ENCODE data around the gene NKAIN2. TPM values are rescaled to one million over a fixed set of nuclear protein-coding genes. Genes with fewer than 3 reads are reported as not detected.

The NKAIN2 gene
- total RNA-seq, 4 donors from 2014 or later = 0.31 to 0.58 (median 0.39) TPM; not detected in 1

- ATAC-seq (peak; percentile 99 to 100), DNase-seq (peak; percentile 30 to 54)
- in situ Hi-C loops (cut with MboI; ENCODE audit: low sequenced_read_pairs in 4 of 4) = no loop called here
- TF ChIP-seq POLR2A (IDR thresholded peaks at IDR 0.05) = no peak
- Histone ChIP-seq H3K4me1 (peaks cover 28 to 30% of the 10 kb centered on the region in 2 donors), H3K27me3 (no peaks in the 10 kb centered on the region), H3K4me3 (peak overlapping the region in 2 of 4 donors; percentile 8 to 28), H3K36me3 (no peaks in the 10 kb centered on the region), H3K27ac (peak overlapping the region; percentile 62 to 76 (median 68)), H3K9me3 (no peaks in the 10 kb centered on the region)
- intact Hi-C loops (cut with DNase I; ENCODE audit: low total_unique reads) = no loop called here
These were observed 198.9 kb downstream of the NKAIN2 start for GRCh38 chr6:124002377-124003081.

- no peak for ATAC-seq
- H3K4me1 ChIP-seq = peaks cover 20 to 28% of the 10 kb centered on the region in 2 donors
- in situ Hi-C loops (cut with MboI; ENCODE audit: low sequenced_read_pairs in 4 of 4) (no loop called here), intact Hi-C loops (cut with DNase I; ENCODE audit: low total_unique reads) (no loop called here)
- H3K27ac ChIP-seq = peak overlapping the region in 1 of 4 donors; percentile 83
- H3K4me3 ChIP-seq = no peak overlapping the region
- no peaks in the 10 kb centered on the region for H3K9me3 ChIP-seq
- DNase-seq = no peak
- TF ChIP-seq, protein P1, sequence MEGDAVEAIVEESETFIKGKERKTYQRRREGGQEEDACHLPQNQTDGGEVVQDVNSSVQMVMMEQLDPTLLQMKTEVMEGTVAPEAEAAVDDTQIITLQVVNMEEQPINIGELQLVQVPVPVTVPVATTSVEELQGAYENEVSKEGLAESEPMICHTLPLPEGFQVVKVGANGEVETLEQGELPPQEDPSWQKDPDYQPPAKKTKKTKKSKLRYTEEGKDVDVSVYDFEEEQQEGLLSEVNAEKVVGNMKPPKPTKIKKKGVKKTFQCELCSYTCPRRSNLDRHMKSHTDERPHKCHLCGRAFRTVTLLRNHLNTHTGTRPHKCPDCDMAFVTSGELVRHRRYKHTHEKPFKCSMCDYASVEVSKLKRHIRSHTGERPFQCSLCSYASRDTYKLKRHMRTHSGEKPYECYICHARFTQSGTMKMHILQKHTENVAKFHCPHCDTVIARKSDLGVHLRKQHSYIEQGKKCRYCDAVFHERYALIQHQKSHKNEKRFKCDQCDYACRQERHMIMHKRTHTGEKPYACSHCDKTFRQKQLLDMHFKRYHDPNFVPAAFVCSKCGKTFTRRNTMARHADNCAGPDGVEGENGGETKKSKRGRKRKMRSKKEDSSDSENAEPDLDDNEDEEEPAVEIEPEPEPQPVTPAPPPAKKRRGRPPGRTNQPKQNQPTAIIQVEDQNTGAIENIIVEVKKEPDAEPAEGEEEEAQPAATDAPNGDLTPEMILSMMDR (IDR thresholded peaks at IDR 0.05 in 4 of 5, conservative IDR thresholded peaks at IDR 0.05 in 1 of 5) = no peak
- no peak for TF ChIP-seq POLR2A (IDR thresholded peaks at IDR 0.05)
- H3K36me3 ChIP-seq = no peaks in the 10 kb centered on the region
- H3K27me3 ChIP-seq = no peaks in the 10 kb centered on the region
These were observed 203.6 kb downstream of the NKAIN2 start for GRCh38 chr6:124007266-124007665.

- peaks cover 10 to 19% of the 10 kb centered on the region in 2 donors for H3K4me1 ChIP-seq
- peak overlapping the region; percentile 49 to 83 (median 66) for H3K27ac ChIP-seq
- ATAC-seq = peak; percentile 63 to 73
- no peaks in the 10 kb centered on the region for H3K9me3 ChIP-seq
- H3K4me3 ChIP-seq = no peak overlapping the region
- no peaks in the 10 kb centered on the region for H3K36me3 ChIP-seq
- intact Hi-C loops (cut with DNase I; ENCODE audit: low total_unique reads) = no loop called here
- in situ Hi-C loops (cut with MboI; ENCODE audit: low sequenced_read_pairs in 4 of 4) = no loop called here
- no peaks in the 10 kb centered on the region for H3K27me3 ChIP-seq
- DNase-seq = peak in 1 of 2 donors; percentile 4
- TF ChIP-seq, protein P1 (IDR thresholded peaks at IDR 0.05 in 4 of 5, conservative IDR thresholded peaks at IDR 0.05 in 1 of 5) = no peak
- TF ChIP-seq POLR2A (IDR thresholded peaks at IDR 0.05) = no peak
These were observed 204.6 kb downstream of the NKAIN2 start for GRCh38 chr6:124008000-124008987.

DNA sequence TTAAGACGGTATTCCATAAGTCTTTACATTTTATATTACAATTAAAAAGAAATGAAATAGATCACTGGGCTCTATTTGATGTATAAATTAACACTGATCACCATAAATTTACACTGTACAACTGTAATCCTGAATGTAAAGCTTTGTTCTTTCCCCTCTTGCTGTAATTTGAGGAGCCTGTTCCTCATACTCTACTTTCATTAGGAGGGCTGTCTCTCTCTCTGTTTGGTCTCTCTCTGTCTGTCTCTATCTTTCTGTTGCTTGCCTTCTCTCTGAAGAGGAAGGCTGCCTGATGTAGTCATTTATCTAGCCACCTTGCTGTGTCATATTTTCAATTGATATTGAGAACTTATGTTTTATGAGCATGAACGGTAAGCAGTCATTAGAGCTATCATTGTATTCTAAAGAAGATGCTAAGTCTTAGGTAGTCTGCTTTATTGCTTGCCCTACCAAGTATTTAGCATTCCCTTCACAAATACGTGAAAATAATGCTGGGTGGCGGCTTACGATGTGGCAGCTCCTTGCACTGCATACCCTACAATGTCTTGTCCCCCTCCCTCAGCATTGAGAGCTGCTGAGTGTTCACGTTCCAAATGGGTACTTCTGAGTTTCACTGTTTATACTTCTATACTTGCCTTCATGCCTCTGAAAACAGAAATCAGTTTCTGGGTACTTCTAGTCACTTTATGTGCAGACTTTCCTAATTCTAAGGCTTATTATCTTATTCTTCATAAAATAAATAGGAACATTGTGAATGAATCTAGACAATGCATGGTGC lies 205.5 kb downstream of the NKAIN2 start:
- Histone ChIP-seq H3K9me3 (no peaks in the 10 kb centered on the region), H3K4me1 (peaks cover 10 to 16% of the 10 kb centered on the region in 2 donors), H3K4me3 (no peak overlapping the region), H3K27me3 (no peaks in the 10 kb centered on the region), H3K36me3 (no peaks in the 10 kb centered on the region), H3K27ac (peak overlapping the region; percentile 49 to 83 (median 66))
- intact Hi-C loops (cut with DNase I; ENCODE audit: low total_unique reads) (no loop called here), in situ Hi-C loops (cut with MboI; ENCODE audit: low sequenced_read_pairs in 4 of 4) (no loop called here)
- DNase-seq (no peak), ATAC-seq (peak; percentile 24 to 67)
- TF ChIP-seq, protein P1 (IDR thresholded peaks at IDR 0.05 in 4 of 5, conservative IDR thresholded peaks at IDR 0.05 in 1 of 5) = no peak
- TF ChIP-seq POLR2A (IDR thresholded peaks at IDR 0.05) = no peak
